Activated naive CD4-positive, alpha-beta T cell treated with anti-CD3 and anti-CD28 coated beads, Interleukin-2, amount 10 ng/mL, durations not matched to agents 5 hours and 36 hours (primary cell): ENCODE data around the gene RHBDL3. TPM values are rescaled to one million over a fixed set of nuclear protein-coding genes. Genes with fewer than 3 reads are reported as not detected.

ENCODE experiments used
- microRNA-seq: library from miRNA; unstranded; fragments of <30 nt; microRNA quantifications from one replicate; pipeline ENCODE4 v1.2.0, GENCODE V29; 2022; ENCODE audit warnings: borderline microRNAs expressed, borderline replicate concordance
- total RNA-seq, 2 experiments: library from RNA; stranded (reverse); gene quantifications; one replicate each; pipeline ENCODE4 v1.2.3, GENCODE V29; 2021

Gene RHBDL3, protein sequence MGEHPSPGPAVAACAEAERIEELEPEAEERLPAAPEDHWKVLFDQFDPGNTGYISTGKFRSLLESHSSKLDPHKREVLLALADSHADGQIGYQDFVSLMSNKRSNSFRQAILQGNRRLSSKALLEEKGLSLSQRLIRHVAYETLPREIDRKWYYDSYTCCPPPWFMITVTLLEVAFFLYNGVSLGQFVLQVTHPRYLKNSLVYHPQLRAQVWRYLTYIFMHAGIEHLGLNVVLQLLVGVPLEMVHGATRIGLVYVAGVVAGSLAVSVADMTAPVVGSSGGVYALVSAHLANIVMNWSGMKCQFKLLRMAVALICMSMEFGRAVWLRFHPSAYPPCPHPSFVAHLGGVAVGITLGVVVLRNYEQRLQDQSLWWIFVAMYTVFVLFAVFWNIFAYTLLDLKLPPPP
- 1 to 10 TPM; 2.5 TPM for total RNA-seq

DNA sequence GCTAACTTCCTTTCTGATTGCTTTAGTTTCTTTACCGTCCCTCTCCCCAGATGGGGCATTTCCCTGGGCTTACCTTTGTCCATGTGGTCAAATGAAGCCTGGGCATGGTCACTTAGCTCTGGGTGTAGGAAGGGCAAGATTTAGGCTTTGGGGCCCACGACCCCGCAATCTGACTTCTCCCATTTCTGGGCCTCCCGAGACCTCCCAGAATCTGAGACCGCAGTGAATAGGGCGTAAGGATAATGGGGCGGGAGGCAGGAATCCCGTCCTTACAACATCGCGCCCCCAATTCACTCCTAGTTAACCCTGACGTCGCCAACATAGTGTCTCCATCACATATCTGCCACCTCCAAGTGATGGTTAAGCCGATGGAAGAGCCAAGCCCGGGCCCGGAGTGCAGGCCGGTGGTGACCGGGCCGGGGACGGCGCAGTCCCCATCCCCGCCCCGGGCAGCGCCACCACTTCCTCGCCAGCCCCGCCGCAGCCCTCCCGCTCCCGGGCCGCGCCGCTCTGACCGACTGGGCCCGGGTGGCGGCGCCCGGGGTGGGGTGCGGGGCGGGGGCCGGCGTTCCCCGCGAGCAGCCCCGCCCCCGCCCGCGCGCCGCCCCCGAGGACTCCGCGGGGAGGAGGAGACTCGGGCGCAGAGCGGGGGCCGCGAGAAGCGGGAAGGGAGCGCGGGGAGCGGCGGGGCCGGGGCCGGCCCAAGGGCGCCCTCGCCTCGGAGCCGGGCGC is at the start of gene RHBDL3:
TSS of gene RHBDL3 (plus strand) at position 641 of the 732 bp plus-strand sequence. CDS start 358 bp downstream, outside the sequence.

GRCh38 chr17:32341857-32342602 is 76.4 kb downstream of the RHBDL3 start, which contains the start of gene C17orf75:
Gene C17orf75, minus strand, starts transcription at chr17:32342173. Its CDS starts 34 bp downstream, at chr17:32342139.

DNA sequence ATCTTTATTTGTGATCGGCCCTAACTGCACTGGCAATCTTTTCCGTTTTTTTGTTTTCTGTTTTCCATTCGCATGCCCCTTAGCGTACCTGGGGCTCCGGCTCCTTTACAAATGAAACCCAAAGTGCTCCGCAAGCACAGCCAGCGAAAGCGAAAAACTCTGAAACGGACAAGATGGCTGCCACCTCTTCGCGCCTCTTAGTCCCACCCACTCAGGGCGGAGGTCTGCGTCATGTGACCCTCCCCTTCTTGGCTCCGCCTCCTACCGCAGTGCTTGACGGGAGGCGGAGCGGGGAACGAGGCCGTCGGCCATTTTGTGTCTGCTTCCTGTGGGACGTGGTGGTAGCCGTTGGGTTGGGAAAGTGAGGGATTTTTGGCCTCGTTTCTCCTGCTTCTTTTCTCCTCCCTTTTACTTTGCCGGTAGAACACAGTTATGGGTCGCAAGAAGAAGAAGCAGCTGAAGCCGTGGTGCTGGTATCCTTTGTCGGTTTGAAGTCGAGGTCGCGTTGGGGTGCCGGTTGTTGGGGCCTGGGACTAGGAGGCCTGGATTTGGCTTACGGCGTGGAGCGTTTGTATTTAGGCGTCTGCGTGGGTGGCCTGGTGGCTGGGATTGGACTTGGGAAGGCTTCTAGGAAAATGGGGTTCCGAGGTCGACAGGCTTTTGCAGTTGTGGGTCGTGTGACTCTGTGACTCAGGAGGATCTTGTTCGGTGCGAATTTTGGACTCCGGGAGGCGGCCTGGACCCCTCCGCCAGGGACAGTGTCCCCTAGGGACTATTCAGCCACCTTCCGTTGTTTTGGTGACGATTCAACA is 84.4 kb downstream of the RHBDL3 start, which contains the start of gene ZNF207:
TSS of gene ZNF207 (plus strand) at position 304 of the 812 bp plus-strand sequence. CDS start at position 433, 129 bp downstream.

Small RNA genes within 50 kb of the gene (microRNA-seq; reads per million reads assigned to microRNA genes)
- gene MIR632, result not detected

Other genes with a start within 250 kb of the RHBDL3 start
- gene RHOT1, start 123.3 kb upstream of the RHBDL3 start, total RNA-seq, result 10 to 100 TPM; 25.5 to 27.7 TPM
- 10 to 100 TPM; 30.9 to 35.7 TPM for gene C17orf75, start 76.3 kb downstream of the RHBDL3 start, total RNA-seq
- gene ZNF207, start 84.3 kb downstream of the RHBDL3 start, total RNA-seq, result 100 to 1,000 TPM; 251 to 252 TPM
- gene PSMD11, start 178.7 kb downstream of the RHBDL3 start, total RNA-seq, result 10 to 100 TPM; 72.3 to 79.2 TPM
- gene CDK5R1, start 221.2 kb downstream of the RHBDL3 start, total RNA-seq, result 1 to 10 TPM; 7.1 to 7.4 TPM